ENCODE measurements around the gene TRO.

- TF ChIP-seq EZH2 (IDR thresholded peaks at IDR 0.05; ENCODE audit: low read length, missing control alignments) (no peak), CTCF (conservative IDR thresholded peaks at IDR 0.05 in 1 of 2, IDR thresholded peaks at IDR 0.05 in 1 of 2; ENCODE audit: low read depth in 1 of 2, low read length in 2 of 2) (no peak)
Observed at GRCh38 chrX:54931107-54931506, 10.5 kb downstream of the TRO start.

Measured in fibroblast of lung (primary cell).